Effector CD8-positive, alpha-beta T cell (primary cell): Measurements from ENCODE around the gene C6orf163.
A peak's percentile ranks its signal among the peaks of the same experiment; 100 is the strongest.
"Not testable (repeated sequence)": the region's sequence is repeated elsewhere in the genome, so short reads cannot be mapped to it uniquely, and the experiment has no call there.

Experiments used
- DNase-seq: peaks from one replicate; lab custom pipeline; 2025; lab: John Stamatoyannopoulos, UW
- total RNA-seq, 4 experiments: gene quantifications; one replicate each; lab custom pipeline; 2026; lab: John Stamatoyannopoulos, UW

Gene C6orf163
- total RNA-seq: 1.8 to 5.4 (median 3.4) reads per million in 4 experiments

DNA sequence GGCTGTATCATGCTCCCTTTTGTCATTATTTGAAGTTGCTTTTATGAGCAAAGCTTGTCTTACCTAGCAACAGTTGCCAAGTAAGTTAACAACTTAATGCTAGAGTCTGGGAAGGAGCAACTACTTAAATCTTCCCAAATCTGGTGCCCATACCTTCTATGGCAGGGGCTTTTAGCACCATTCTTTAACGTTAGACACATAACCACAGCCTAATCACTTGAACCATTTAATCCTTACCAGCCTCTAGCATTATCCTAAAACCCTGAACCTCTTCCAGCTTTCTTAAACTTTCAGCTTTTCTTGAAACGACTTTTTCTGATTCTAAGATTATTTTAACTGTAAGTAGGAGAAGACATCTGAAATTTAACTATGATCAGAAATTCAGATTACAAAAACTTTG lies at the start of gene C6orf163:
Gene C6orf163 (plus strand): TSS at position 83 of the 400 bp plus-strand sequence. CDS start 287 bp downstream, at position 370.
- DNase-seq: no peak

DNA sequence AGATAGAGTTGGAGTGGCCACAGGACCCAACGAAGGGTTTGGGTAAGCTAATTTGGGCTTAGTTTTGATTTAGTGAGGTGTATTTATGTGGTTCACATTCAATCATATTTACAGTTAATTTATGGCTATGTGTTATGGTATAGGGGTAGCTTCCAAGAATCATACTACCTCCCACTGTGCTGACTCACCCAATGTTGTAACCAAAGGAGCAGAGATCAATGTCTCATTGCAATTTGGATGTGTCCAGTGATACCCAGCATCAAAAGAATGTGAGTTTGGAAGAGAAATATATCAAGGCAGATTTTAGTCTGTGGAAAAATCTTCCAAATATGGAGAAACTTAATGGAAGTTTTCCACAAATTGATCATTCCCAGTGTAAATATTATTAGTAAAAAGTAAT lies 47.5 kb upstream of the C6orf163 start:
- DNase-seq: no peak

DNA sequence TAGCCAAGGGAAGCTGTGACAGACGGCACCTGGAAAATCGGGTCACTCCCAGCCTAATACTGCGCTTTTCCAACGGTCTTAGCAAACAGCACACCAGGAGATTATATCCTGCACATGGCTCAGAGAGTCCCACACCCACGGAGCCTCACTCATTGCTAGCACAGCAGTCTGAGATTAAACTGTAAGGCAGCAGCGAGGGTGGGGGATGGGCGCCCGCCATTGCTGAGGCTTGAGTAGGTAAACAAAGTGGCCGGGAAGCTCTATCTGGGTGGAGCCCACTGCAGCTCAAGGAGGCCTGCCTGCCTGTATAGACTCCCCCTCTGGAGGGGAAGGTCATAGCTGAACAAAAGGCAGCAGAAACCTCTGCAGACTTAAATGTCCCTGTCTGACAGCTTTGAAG lies 43.3 kb upstream of the C6orf163 start:
- not testable (repeated sequence) for DNase-seq

GRCh38 chr6:87308970-87309369 lies 35.6 kb upstream of the C6orf163 start:
- no peak for DNase-seq

DNA sequence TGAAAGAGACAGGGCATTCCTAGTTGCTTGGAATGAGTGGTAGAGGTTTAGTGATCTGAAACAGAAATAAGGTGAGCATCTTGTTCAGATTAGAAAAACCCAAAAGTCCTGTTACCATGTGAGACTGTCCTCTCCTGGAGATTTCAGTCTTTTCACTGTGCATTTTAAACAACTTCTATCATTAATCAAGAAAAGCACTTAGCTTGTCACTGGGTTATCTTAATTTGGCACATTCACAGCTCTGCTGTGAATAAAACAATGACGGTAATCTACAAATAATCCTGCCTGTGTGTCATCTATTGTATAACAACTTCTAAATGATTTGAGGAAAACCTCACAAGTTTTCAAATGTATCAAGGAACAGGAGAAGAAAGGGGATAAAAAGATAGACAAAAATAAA lies 31.8 kb upstream of the C6orf163 start:
- DNase-seq: no peak

GRCh38 chr6:87315071-87315470 lies 29.5 kb upstream of the C6orf163 start:
- no peak for DNase-seq

- DNase-seq: no peak
Observed at GRCh38 chr6:87319271-87319987, 25.2 kb upstream of the C6orf163 start.

DNA sequence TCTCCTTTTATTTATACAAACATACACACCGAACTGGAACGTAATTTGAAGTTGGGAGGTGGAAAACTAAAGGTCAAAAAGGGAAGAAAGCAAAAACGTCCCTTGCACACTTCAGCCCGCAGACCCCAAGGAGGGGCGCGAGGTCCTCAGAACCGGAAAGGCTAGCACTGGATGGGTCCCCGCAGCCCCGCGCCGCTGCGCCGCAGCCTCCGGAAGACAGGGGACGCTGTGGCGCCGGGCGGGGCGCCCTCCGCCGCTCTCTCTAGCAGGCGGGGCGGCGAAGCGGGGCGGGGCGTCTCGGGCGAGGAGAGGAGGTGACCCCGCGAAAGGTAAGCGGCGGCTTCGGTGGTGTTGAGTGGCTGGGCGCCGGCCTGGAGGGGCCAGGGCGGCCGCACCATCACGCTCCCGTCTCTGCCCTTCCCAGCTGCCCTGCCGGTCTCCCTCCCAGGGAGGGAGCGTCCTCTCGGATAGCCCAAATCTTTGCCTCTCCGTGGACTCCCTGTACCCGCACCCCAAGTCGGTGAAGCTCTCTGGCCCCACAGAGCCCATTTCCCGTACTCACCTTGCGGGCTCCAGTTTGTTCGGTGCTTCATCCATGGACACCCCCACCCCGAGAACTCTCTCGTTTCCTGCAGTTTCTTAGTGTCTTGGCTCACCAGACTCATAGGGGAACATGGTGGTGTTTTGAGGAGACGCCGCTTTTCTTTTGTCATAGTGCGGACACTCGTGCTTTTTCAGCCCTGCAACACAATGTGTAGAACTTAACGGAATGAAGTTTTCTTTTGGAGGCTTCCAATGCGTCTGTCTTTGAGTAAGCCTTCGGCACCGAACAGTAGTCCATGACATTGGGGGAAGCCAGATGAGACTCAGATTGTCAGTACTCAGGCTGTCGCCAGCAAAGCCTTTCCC lies 22.1 kb upstream of the C6orf163 start, which contains the start of gene SMIM8:
Gene SMIM8 (plus strand): TSS at position 285 of the 909 bp plus-strand sequence. CDS start 14,444 bp downstream, outside the sequence.
- peak; percentile 74 for DNase-seq

DNA sequence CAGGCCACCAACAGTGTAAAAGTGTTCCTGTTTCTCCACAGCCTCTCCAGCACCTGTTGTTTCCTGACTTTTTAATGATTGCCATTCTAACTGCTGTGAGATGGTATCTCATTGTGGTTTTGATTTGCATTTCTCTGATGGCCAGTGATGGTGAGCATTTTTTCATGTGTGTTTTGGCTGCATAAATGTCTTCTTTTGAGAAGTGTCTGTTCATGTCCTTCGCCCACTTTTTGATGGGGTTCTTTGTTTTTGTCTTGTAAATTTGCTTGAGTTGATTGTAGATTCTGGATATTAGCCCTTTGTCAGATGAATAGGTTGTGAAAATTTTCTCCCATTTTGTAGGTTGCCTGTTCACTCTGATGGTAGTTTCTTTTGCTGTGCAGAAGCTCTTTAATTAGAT lies 20.7 kb upstream of the C6orf163 start:
- not testable (repeated sequence) for DNase-seq

GRCh38 chr6:87330961-87331360 lies 13.7 kb upstream of the C6orf163 start:
- no peak for DNase-seq

GRCh38 chr6:87333033-87333432 lies 11.6 kb upstream of the C6orf163 start:
- DNase-seq: no peak

- no peak for DNase-seq
Observed at GRCh38 chr6:87333591-87334181, 10.9 kb upstream of the C6orf163 start.

DNA sequence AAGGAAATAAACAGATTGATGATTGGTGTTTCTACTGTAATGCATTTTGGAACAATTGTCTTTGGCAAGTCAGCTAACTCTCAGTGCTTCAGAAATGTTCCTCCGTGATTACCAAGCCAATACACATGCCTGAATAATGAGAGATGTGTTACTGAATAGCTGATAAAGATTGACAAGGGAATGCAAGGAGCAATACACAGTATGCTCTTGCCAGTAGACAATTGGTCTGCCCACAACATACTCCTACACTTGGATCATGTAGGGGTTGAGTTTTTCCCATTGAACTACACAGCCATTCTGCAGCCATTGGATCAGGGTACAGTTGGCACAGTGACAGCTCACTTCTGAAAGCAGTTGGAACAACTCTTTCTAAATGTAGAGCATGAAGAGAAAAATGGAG lies 9.9 kb upstream of the C6orf163 start:
- DNase-seq: no peak

DNA sequence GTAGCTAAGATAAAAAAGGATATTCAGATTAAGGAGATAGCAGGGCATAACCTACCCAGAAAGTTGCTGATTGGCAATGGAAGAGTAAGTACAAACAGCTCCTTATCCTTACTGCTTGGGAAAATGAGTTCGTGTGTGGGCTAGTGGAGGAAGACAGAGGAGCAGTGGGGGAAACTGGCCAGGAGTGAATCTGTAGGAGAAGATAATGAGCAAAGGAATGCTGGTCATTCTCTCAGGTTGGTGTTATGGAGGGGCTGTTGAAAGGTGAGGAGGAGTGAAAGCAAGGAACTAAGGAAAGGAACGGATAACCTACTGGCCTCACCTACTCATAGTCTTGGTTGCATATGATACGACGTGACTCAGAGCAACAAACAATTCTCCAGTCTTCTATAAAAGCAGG lies 8.2 kb upstream of the C6orf163 start:
- no peak for DNase-seq

- no peak for DNase-seq
Observed at GRCh38 chr6:87340230-87340629, 4.4 kb upstream of the C6orf163 start.

DNA sequence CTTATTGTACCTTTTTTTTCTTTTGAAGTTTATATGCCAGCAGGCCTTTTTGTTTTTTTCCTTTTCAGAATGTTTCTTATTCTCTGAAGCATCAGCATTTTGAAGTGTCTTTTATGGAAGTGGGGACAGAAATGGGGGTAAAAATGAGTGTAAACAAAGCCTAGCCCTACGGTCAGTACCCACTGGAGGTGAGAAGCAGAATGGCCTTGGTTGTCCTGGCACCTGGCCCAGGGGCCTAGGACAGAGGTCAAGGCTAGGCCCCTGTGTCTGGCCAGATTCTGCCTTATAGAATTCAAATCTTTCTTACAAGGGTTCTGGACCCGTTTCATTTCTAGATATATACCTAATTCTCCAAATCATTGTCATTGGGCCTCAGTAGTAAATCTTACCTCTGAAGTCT lies 3.5 kb upstream of the C6orf163 start:
- no peak for DNase-seq

- DNase-seq: no peak
Observed at GRCh38 chr6:87341899-87342298, 2.7 kb upstream of the C6orf163 start.

GRCh38 chr6:87342829-87343228 lies 1.8 kb upstream of the C6orf163 start:
- no peak for DNase-seq

GRCh38 chr6:87346700-87347099 lies 2.1 kb downstream of the C6orf163 start:
- no peak for DNase-seq

DNA sequence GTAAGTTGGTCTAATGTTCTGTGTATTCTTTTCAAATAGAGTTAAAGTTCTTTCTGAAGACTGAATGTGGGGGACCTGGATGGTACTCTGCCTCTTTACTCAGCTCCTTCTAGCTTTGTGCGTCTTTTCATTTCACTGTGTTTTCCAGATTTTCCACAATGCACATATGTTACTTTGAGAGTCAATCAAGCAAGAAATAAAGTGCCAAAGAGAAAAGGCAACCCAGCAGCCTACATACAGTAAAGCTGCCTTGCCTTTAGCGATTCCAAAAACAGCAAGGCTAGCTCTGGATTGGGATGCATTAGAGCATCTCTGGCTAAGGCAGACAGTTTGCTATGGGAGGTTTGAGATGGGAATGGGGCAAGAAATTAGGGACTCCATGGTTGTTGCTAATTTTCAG lies 5.3 kb downstream of the C6orf163 start:
- DNase-seq: no peak

- no peak for DNase-seq
Observed at GRCh38 chr6:87350516-87350915, 5.9 kb downstream of the C6orf163 start.

- no peak for DNase-seq
Observed at GRCh38 chr6:87351583-87351982, 7.0 kb downstream of the C6orf163 start.
